SK-N-SH (cell line): Measurements from ENCODE around the gene C5orf22.

Experiments used
- CHD2 ChIP-seq: fragments of 150-350 bp; IDR thresholded peaks from 2 replicates; pipeline ENCODE4 v1.6.1; 2018; ENCODE audit warnings: low read length; ENCODE audit not compliant: partially characterized antibody
- EP300 ChIP-seq, 2 experiments: IDR thresholded peaks; 2 replicates each; pipeline versions ENCODE4 v1.4.0 to v1.6.1; 2012; ENCODE audit warnings: borderline replicate concordance in 1 of 2, low read depth in 1 of 2, low read length in 1 of 2
- FOXM1 ChIP-seq: IDR thresholded peaks from 2 replicates; pipeline ENCODE4 v1.4.0; 2012; ENCODE audit warnings: low read depth, mild to moderate bottlenecking
- GABPA ChIP-seq: IDR thresholded peaks from 2 replicates; pipeline ENCODE4 v1.4.0; 2012; ENCODE audit warnings: low read depth, mild to moderate bottlenecking
- MEF2A ChIP-seq: IDR thresholded peaks from 2 replicates; pipeline ENCODE4 v1.4.0; 2012; ENCODE audit warnings: low read depth, borderline replicate concordance
- NFIC ChIP-seq: IDR thresholded peaks from 2 replicates; pipeline ENCODE4 v1.4.0; 2012; ENCODE audit warnings: borderline replicate concordance
- POLR2AphosphoS5 ChIP-seq: IDR thresholded peaks from 2 replicates; pipeline ENCODE4 v1.6.1; 2012; ENCODE audit warnings: low read depth, low read length
- RAD21 ChIP-seq: IDR thresholded peaks from 2 replicates; pipeline ENCODE4 v1.6.1; 2012; ENCODE audit warnings: mild to moderate bottlenecking, low read length
- RCOR1 ChIP-seq: fragments of 150-350 bp; IDR thresholded peaks from 2 replicates; pipeline ENCODE4 v1.6.1; 2017; ENCODE audit warnings: antibody characterized with exemption, low read length
- TCF12 ChIP-seq: IDR thresholded peaks from 2 replicates; pipeline ENCODE4 v1.4.0; 2012
- TF ChIP-seq, protein P1 (sequence below): fragments of 200-600 bp; sonication (generic); IDR thresholded peaks from 2 replicates; pipeline ENCODE4 v1.6.1; 2017; ENCODE audit warnings: antibody characterized with exemption, mild to moderate bottlenecking, moderate library complexity
- TF ChIP-seq, protein P2 (sequence below): IDR thresholded peaks from 2 replicates; pipeline ENCODE4 v1.4.0; 2012; ENCODE audit warnings: low read depth, borderline replicate concordance

DNA sequence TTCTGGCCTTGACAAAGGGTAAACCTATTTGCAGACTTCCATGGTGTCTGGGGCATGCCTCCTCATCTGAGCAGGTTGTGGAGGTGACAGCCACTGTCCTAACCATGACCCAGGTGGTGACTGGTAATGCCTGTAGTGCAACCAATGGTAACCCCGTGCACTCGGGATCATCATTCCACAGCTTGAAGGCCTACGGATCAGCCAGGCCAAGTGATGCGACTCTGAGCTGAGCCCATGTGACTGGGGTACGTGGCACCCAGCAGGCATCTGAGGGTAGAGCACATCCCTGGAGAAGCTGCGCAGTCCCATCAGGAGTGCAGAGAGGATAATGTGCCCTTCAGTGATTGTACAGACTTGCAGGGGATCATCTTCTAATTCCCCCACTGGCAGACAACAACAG, 35.2 kb upstream of the C5orf22 start:
- TF ChIP-seq GABPA: no peak
- no peak for TF ChIP-seq POLR2AphosphoS5
- TF ChIP-seq, protein P1, sequence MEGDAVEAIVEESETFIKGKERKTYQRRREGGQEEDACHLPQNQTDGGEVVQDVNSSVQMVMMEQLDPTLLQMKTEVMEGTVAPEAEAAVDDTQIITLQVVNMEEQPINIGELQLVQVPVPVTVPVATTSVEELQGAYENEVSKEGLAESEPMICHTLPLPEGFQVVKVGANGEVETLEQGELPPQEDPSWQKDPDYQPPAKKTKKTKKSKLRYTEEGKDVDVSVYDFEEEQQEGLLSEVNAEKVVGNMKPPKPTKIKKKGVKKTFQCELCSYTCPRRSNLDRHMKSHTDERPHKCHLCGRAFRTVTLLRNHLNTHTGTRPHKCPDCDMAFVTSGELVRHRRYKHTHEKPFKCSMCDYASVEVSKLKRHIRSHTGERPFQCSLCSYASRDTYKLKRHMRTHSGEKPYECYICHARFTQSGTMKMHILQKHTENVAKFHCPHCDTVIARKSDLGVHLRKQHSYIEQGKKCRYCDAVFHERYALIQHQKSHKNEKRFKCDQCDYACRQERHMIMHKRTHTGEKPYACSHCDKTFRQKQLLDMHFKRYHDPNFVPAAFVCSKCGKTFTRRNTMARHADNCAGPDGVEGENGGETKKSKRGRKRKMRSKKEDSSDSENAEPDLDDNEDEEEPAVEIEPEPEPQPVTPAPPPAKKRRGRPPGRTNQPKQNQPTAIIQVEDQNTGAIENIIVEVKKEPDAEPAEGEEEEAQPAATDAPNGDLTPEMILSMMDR: no peak
- no peak for TF ChIP-seq RAD21
- TF ChIP-seq, protein P2, sequence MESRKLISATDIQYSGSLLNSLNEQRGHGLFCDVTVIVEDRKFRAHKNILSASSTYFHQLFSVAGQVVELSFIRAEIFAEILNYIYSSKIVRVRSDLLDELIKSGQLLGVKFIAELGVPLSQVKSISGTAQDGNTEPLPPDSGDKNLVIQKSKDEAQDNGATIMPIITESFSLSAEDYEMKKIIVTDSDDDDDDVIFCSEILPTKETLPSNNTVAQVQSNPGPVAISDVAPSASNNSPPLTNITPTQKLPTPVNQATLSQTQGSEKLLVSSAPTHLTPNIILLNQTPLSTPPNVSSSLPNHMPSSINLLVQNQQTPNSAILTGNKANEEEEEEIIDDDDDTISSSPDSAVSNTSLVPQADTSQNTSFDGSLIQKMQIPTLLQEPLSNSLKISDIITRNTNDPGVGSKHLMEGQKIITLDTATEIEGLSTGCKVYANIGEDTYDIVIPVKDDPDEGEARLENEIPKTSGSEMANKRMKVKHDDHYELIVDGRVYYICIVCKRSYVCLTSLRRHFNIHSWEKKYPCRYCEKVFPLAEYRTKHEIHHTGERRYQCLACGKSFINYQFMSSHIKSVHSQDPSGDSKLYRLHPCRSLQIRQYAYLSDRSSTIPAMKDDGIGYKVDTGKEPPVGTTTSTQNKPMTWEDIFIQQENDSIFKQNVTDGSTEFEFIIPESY: no peak
- TF ChIP-seq TCF12: no peak
- no peak for TF ChIP-seq FOXM1
- TF ChIP-seq EP300 (IDR thresholded peaks at IDR 0.05; ENCODE audit: borderline replicate concordance in 1 of 2, low read depth in 1 of 2, low read length in 1 of 2): no peak
- TF ChIP-seq NFIC: no peak
- TF ChIP-seq MEF2A: no peak
- no peak for TF ChIP-seq RCOR1
- TF ChIP-seq CHD2: no peak
